Gastrocnemius medialis (tissue), 4 donors: ENCODE measurements around the gene SH2B3.

Experiments
- CTCF ChIP-seq, 5 experiments: fragments of 450-650 bp in 3 of 5; fragments of 200-600 bp in 2 of 5; sonication (generic) in 2 of 5; IDR thresholded peaks in 4 of 5; conservative IDR thresholded peaks in 1 of 5; 1 replicate in 4 of 5; 2 replicates in 1 of 5; pipeline ENCODE4 v1.5.1; 2016 to 2019; ENCODE audit warnings: antibody characterized with exemption in 5 of 5, mild to moderate bottlenecking in 3 of 5, moderate library complexity in 3 of 5
- POLR2A ChIP-seq, 2 donors: fragments of 450-650 bp; IDR thresholded peaks; one replicate each; pipeline ENCODE4 v1.6.1; 2017; ENCODE audit warnings: antibody characterized with exemption in 2 of 2, mild to moderate bottlenecking in 2 of 2, moderate library complexity in 2 of 2

GRCh38 chr12:111428081-111428727 lies 22.5 kb downstream of the SH2B3 start:
- no peak for TF ChIP-seq POLR2A (IDR thresholded peaks at IDR 0.05)
- TF ChIP-seq CTCF (IDR thresholded peaks at IDR 0.05 in 4 of 5, conservative IDR thresholded peaks at IDR 0.05 in 1 of 5), result no peak
